GM23338 (cell line): ENCODE results near the gene SLC1A3. TPM values are rescaled to one million over a fixed set of nuclear protein-coding genes. Genes with fewer than 3 reads are reported as not detected.

Experiments
- ATAC-seq: fragments of 200-7000 bp; cut with Tn5 transposase; 3 replicates; pipeline ENCODE4 v1.9.1; 2020
- DNase-seq: peaks from one replicate; pipeline ENCODE4 v3.0.0-alpha.2; 2015; ENCODE audit warnings: low spot score
- H2AFZ ChIP-seq: fragments of 200-600 bp; sonication (generic); 2 replicates; pipeline ENCODE4 v1.8.0; 2016; ENCODE audit warnings: antibody characterized with exemption, mild to moderate bottlenecking, moderate library complexity
- H3F3A ChIP-seq: fragments of 200-600 bp; sonication (generic); replicated peaks from 2 replicates; pipeline ENCODE4 v1.8.0; 2017; ENCODE audit warnings: antibody characterized with exemption, mixed run types, low read depth
- H3K27ac ChIP-seq: fragments of 200-600 bp; sonication (generic); 2 replicates; pipeline ENCODE4 v1.6.1; 2016; ENCODE audit warnings: low read depth
- H3K27me3 ChIP-seq: fragments of 200-600 bp; sonication (generic); 2 replicates; pipeline ENCODE4 v1.8.0; 2016; ENCODE audit warnings: mild to moderate bottlenecking, mixed run types, moderate library complexity; ENCODE audit not compliant: insufficient read depth
- H3K36me3 ChIP-seq: fragments of 200-600 bp; sonication (generic); 2 replicates; pipeline ENCODE4 v1.8.0; 2016; ENCODE audit warnings: mild to moderate bottlenecking; ENCODE audit not compliant: insufficient read depth
- H3K4me1 ChIP-seq: fragments of 200-600 bp; sonication (generic); 2 replicates; pipeline ENCODE4 v1.8.0; 2016; ENCODE audit warnings: mild to moderate bottlenecking, moderate library complexity; ENCODE audit not compliant: insufficient read depth
- H3K4me2 ChIP-seq: fragments of 200-600 bp; sonication (generic); 2 replicates; pipeline ENCODE4 v1.7.1; 2017; ENCODE audit warnings: mixed run types
- H3K4me3 ChIP-seq: fragments of 200-600 bp; sonication (generic); 2 replicates; pipeline ENCODE4 v1.6.1; 2016; ENCODE audit warnings: mixed run types
- H3K79me2 ChIP-seq: fragments of 200-600 bp; sonication (generic); replicated peaks from 2 replicates; pipeline ENCODE4 v1.8.0; 2017; ENCODE audit warnings: mild to moderate bottlenecking; ENCODE audit not compliant: insufficient read depth
- H3K9me2 ChIP-seq: fragments of 200-600 bp; sonication (generic); 2 replicates; pipeline ENCODE4 v1.8.0; 2017; ENCODE audit not compliant: insufficient read depth
- H4K20me1 ChIP-seq: fragments of 200-600 bp; sonication (generic); replicated peaks from 2 replicates; pipeline ENCODE4 v1.8.0; 2017; ENCODE audit warnings: mild to moderate bottlenecking; ENCODE audit not compliant: insufficient read depth
- H3K27ac Mint-ChIP-seq: 2 replicates; pipeline ENCODE4 v1.8.0; 2020; ENCODE audit warnings: inconsistent platforms, mild to moderate bottlenecking, moderate library complexity, mixed read lengths
- H3K27me3 Mint-ChIP-seq: 3 replicates; pipeline ENCODE4 v1.8.0; 2022; ENCODE audit warnings: low read depth, mild to moderate bottlenecking, moderate library complexity, mixed read lengths, inconsistent platforms; ENCODE audit not compliant: insufficient read depth, poor library complexity
- H3K36me3 Mint-ChIP-seq: 3 replicates; pipeline ENCODE4 v1.8.0; 2021; ENCODE audit warnings: low read depth, mild to moderate bottlenecking, inconsistent platforms, moderate library complexity, mixed read lengths
- H3K4me1 Mint-ChIP-seq: 3 replicates; pipeline ENCODE4 v1.8.0; 2020; ENCODE audit warnings: mild to moderate bottlenecking, inconsistent platforms, mixed read lengths
- H3K4me3 Mint-ChIP-seq: 3 replicates; pipeline ENCODE4 v1.8.0; 2021; ENCODE audit warnings: moderate library complexity, mild to moderate bottlenecking, inconsistent platforms, mixed read lengths
- H3K9me3 Mint-ChIP-seq: 3 replicates; pipeline ENCODE4 v1.8.0; 2020; ENCODE audit warnings: moderate library complexity, mild to moderate bottlenecking, inconsistent platforms, mixed read lengths
- CREB1 ChIP-seq: fragments of 250-450 bp; sonication (Bioruptor Pico); IDR thresholded peaks from 2 replicates; pipeline ENCODE4 v1.5.0; 2020; ENCODE audit warnings: low read depth, mild to moderate bottlenecking, moderate library complexity
- CTCF ChIP-seq, 2 experiments: fragments of 200-600 bp in 1 of 2; sonication (generic) in 1 of 2; conservative IDR thresholded peaks; 2 replicates each; pipeline versions ENCODE4 v1.5.1 to v1.6.1; 2016 to 2017; ENCODE audit warnings: antibody characterized with exemption in 2 of 2, low read depth in 2 of 2, mild to moderate bottlenecking in 2 of 2, moderate library complexity in 1 of 2
- ETS1 ChIP-seq: IDR thresholded peaks from 2 replicates; pipeline ENCODE4 v1.6.1; 2016; ENCODE audit warnings: antibody characterized with exemption
- EZH2 ChIP-seq: fragments of 200-600 bp; sonication (generic); IDR thresholded peaks from one replicate; pipeline ENCODE4 v1.8.0; 2017; ENCODE audit warnings: antibody characterized with exemption, mild to moderate bottlenecking, low read depth; ENCODE audit not compliant: unreplicated experiment
- EZH2phosphoT487 ChIP-seq: fragments of 200-600 bp; sonication (generic); IDR thresholded peaks from one replicate; pipeline ENCODE4 v1.8.1; 2018; ENCODE audit warnings: antibody characterized with exemption; ENCODE audit not compliant: unreplicated experiment
- JUNB ChIP-seq: IDR thresholded peaks from one replicate; pipeline ENCODE4 v1.6.1; 2016; ENCODE audit warnings: antibody characterized with exemption; ENCODE audit not compliant: unreplicated experiment
- NANOG ChIP-seq: IDR thresholded peaks from 2 replicates; pipeline ENCODE4 v1.6.1; 2016; ENCODE audit warnings: antibody characterized with exemption, borderline replicate concordance
- POLR2AphosphoS5 ChIP-seq: IDR thresholded peaks from 2 replicates; pipeline ENCODE4 v1.6.1; 2016; ENCODE audit warnings: antibody characterized with exemption, low read depth
- REST ChIP-seq: IDR thresholded peaks from one replicate; pipeline ENCODE4 v1.6.1; 2018; ENCODE audit warnings: antibody characterized with exemption; ENCODE audit not compliant: unreplicated experiment
- STAT1 ChIP-seq: IDR thresholded peaks from one replicate; pipeline ENCODE4 v1.6.1; 2016; ENCODE audit warnings: antibody characterized with exemption; ENCODE audit not compliant: unreplicated experiment
- ZNF114 ChIP-seq: fragments of 250-450 bp; sonication (Bioruptor Pico); IDR thresholded peaks from 2 replicates; pipeline ENCODE4 v1.5.0; 2020; ENCODE audit warnings: mild to moderate bottlenecking, moderate library complexity
- ZNF331 ChIP-seq: fragments of 250-450 bp; sonication (Bioruptor Pico); IDR thresholded peaks from 2 replicates; pipeline ENCODE4 v1.5.0; 2020; ENCODE audit warnings: low read depth, mild to moderate bottlenecking, moderate library complexity
- ZNF462 ChIP-seq: fragments of 250-450 bp; sonication (Bioruptor Pico); IDR thresholded peaks from 2 replicates; pipeline ENCODE4 v1.5.0; 2020; ENCODE audit warnings: mild to moderate bottlenecking, moderate library complexity
- polyA plus RNA-seq: library from polyadenylated mRNA; unstranded; fragments of >200 nt; fragmentation: Nextera tagmentation; extraction: Ambion mirVana; gene quantifications from 2 replicates; pipeline ENCODE4 v1.2.1, GENCODE V29; 2016
- total RNA-seq: library from RNA; depleted of rRNA; stranded (reverse); fragments of >200 nt; shearing (Covaris generic); gene quantifications from 2 replicates; pipeline ENCODE4 v1.2.3, GENCODE V29; 2014

The SLC1A3 gene
- total and polyA plus RNA-seq, 2 experiments from 2014 or later, result 29.0 to 40.7 TPM

- H3K27me3 ChIP-seq, result no peaks in the 10 kb centered on the region
- peaks cover 10% of the 10 kb centered on the region for H3K27me3 Mint-ChIP-seq
- no peak overlapping the region for H3K4me3 Mint-ChIP-seq
- DNase-seq (no peak), ATAC-seq (no peak)
- H3K4me3 ChIP-seq, result no peak overlapping the region
- H3K36me3 ChIP-seq, result no peaks in the 10 kb centered on the region
- H2AFZ ChIP-seq, result no peak overlapping the region
- H3F3A ChIP-seq, result no peaks in the 10 kb centered on the region; the same call in 1 of the 2 replicates
- no peak overlapping the region for H3K4me2 ChIP-seq
- no peak overlapping the region for H3K27ac ChIP-seq
- H3K4me1 Mint-ChIP-seq, result peaks cover 56% of the 10 kb centered on the region
- peaks cover 40% of the 10 kb centered on the region for H3K4me1 ChIP-seq
- no peak for TF ChIP-seq CTCF (conservative IDR thresholded peaks at IDR 0.05; ENCODE audit: low read depth in 2 of 2)
- TF ChIP-seq ZNF462 (CRISPR knock-in tag), result no peak
- TF ChIP-seq REST, result no peak
- no peak for TF ChIP-seq CREB1 (CRISPR knock-in tag)
- no peak for TF ChIP-seq ETS1
- no peak for TF ChIP-seq EZH2
- no peak for TF ChIP-seq JUNB
- no peak for TF ChIP-seq NANOG
- no peak for TF ChIP-seq POLR2AphosphoS5
- TF ChIP-seq STAT1, result no peak
- no peak for TF ChIP-seq ZNF331 (CRISPR knock-in tag)
- no peak for TF ChIP-seq EZH2phosphoT487
- no peak for TF ChIP-seq ZNF114
- no peak overlapping the region for H3K27ac Mint-ChIP-seq
- H3K36me3 Mint-ChIP-seq, result no peaks in the 10 kb centered on the region; the same call in 2 of the 3 replicates
- no peaks in the 10 kb centered on the region for H4K20me1 ChIP-seq
- H3K9me2 ChIP-seq, result peaks cover 6% of the 10 kb centered on the region; the same call in 1 of the 2 replicates
- H3K79me2 ChIP-seq, result no peaks in the 10 kb centered on the region
- H3K9me3 Mint-ChIP-seq, result peaks cover 4% of the 10 kb centered on the region; the same call in 1 of the 3 replicates
These were observed 6.2 kb upstream of the SLC1A3 start for GRCh38 chr5:36599986-36600779.
